ENCODE results near the gene ARMC3. TPM values are rescaled to one million over a fixed set of nuclear protein-coding genes. Genes with fewer than 3 reads are reported as not detected.

Gene ARMC3
- total RNA-seq, 6 donors from 2014 or later = 0.57 to 56.6 (median 6.4) TPM

- peaks cover 0 to 4% (median 0%) of the 10 kb centered on the region in 4 donors for H3K4me1 ChIP-seq
- 59 to 60% methylated on average over 8 of the region's 8 CpGs for WGBS, 2 donors
- ATAC-seq (ENCODE audit: low FRiP score in 2 of 2) (no peak), DNase-seq (no peak)
- H3K4me3 ChIP-seq = no peak overlapping the region
- no peaks in the 10 kb centered on the region for H3K27me3 ChIP-seq
- no peaks in the 10 kb centered on the region for H3K9me3 ChIP-seq
- no peak for TF ChIP-seq POLR2A (IDR thresholded peaks at IDR 0.05)
- TF ChIP-seq EP300 (IDR thresholded peaks at IDR 0.05) = no peak
- no peak for TF ChIP-seq POLR2AphosphoS5 (IDR thresholded peaks at IDR 0.05)
- TF ChIP-seq, protein P1, sequence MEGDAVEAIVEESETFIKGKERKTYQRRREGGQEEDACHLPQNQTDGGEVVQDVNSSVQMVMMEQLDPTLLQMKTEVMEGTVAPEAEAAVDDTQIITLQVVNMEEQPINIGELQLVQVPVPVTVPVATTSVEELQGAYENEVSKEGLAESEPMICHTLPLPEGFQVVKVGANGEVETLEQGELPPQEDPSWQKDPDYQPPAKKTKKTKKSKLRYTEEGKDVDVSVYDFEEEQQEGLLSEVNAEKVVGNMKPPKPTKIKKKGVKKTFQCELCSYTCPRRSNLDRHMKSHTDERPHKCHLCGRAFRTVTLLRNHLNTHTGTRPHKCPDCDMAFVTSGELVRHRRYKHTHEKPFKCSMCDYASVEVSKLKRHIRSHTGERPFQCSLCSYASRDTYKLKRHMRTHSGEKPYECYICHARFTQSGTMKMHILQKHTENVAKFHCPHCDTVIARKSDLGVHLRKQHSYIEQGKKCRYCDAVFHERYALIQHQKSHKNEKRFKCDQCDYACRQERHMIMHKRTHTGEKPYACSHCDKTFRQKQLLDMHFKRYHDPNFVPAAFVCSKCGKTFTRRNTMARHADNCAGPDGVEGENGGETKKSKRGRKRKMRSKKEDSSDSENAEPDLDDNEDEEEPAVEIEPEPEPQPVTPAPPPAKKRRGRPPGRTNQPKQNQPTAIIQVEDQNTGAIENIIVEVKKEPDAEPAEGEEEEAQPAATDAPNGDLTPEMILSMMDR (IDR thresholded peaks at IDR 0.05) = no peak
- H3K36me3 ChIP-seq = no peaks in the 10 kb centered on the region
- H3K27ac ChIP-seq = no peak overlapping the region
Observed at GRCh38 chr10:22992621-22993020, 64.8 kb downstream of the ARMC3 start.

- DNase-seq (no peak), ATAC-seq (ENCODE audit: low FRiP score in 2 of 2) (no peak)
- Histone ChIP-seq H3K36me3 (no peaks in the 10 kb centered on the region), H3K4me3 (no peak overlapping the region), H3K27ac (no peak overlapping the region), H3K9me3 (no peaks in the 10 kb centered on the region), H3K27me3 (no peaks in the 10 kb centered on the region), H3K4me1 (peaks cover 0 to 4% (median 0%) of the 10 kb centered on the region in 4 donors)
- no peak for TF ChIP-seq EP300 (IDR thresholded peaks at IDR 0.05)
- no peak for TF ChIP-seq POLR2AphosphoS5 (IDR thresholded peaks at IDR 0.05)
- TF ChIP-seq, protein P1 (IDR thresholded peaks at IDR 0.05) = no peak
- no peak for TF ChIP-seq POLR2A (IDR thresholded peaks at IDR 0.05)
- 78 to 89% methylated on average over 5 of the region's 5 CpGs for WGBS, 2 donors
Observed at GRCh38 chr10:22993314-22993713, 65.5 kb downstream of the ARMC3 start.

- Histone ChIP-seq H3K9me3 (no peaks in the 10 kb centered on the region), H3K27me3 (no peaks in the 10 kb centered on the region), H3K36me3 (no peaks in the 10 kb centered on the region), H3K4me3 (no peak overlapping the region), H3K27ac (no peak overlapping the region), H3K4me1 (no peaks in the 10 kb centered on the region)
- ATAC-seq (ENCODE audit: low FRiP score in 2 of 2) (peak in 1 of 2 donors; percentile 29), DNase-seq (no peak)
- 49 to 53% methylated on average over 2 of the region's 2 CpGs for WGBS, 2 donors
- TF ChIP-seq POLR2AphosphoS5 (IDR thresholded peaks at IDR 0.05) = no peak
- TF ChIP-seq EP300 (IDR thresholded peaks at IDR 0.05) = no peak
- TF ChIP-seq, protein P1 (IDR thresholded peaks at IDR 0.05) = no peak
- no peak for TF ChIP-seq POLR2A (IDR thresholded peaks at IDR 0.05)
Observed at GRCh38 chr10:22997096-22997495, 69.2 kb downstream of the ARMC3 start.

DNA sequence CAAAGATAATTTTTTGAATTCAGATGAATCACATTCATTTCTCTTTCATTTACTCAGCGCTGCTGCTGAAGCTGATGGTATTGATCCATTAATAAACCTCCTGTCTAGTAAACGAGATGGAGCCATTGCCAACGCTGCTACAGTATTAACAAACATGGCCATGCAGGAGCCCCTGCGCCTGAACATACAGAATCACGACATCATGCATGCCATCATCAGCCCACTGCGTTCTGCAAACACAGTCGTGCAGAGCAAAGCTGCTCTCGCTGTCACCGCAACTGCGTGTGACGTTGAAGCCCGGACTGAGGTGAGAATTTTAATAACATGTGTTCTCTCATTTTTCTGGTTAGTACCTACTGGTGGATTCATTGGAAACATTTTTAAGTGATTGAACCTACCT is 70.2 kb downstream of the ARMC3 start:
- TF ChIP-seq POLR2A (IDR thresholded peaks at IDR 0.05) (no peak), EP300 (IDR thresholded peaks at IDR 0.05) (no peak), POLR2AphosphoS5 (IDR thresholded peaks at IDR 0.05) (no peak)
- TF ChIP-seq, protein P1 (IDR thresholded peaks at IDR 0.05) = no peak
- no peak overlapping the region for H3K4me3 ChIP-seq
- no peak overlapping the region for H3K27ac ChIP-seq
- ATAC-seq (ENCODE audit: low FRiP score in 2 of 2) (no peak), DNase-seq (no peak)
- no peaks in the 10 kb centered on the region for H3K9me3 ChIP-seq
- no peaks in the 10 kb centered on the region for H3K27me3 ChIP-seq
- 87 to 91% methylated on average over 12 of the region's 12 CpGs for WGBS, 2 donors
- no peaks in the 10 kb centered on the region for H3K36me3 ChIP-seq
- no peaks in the 10 kb centered on the region for H3K4me1 ChIP-seq

GRCh38 chr10:22999942-23000341 is 72.1 kb downstream of the ARMC3 start:
- Histone ChIP-seq H3K27me3 (no peaks in the 10 kb centered on the region), H3K4me1 (no peaks in the 10 kb centered on the region), H3K4me3 (no peak overlapping the region), H3K36me3 (no peaks in the 10 kb centered on the region), H3K27ac (no peak overlapping the region), H3K9me3 (no peaks in the 10 kb centered on the region)
- no peak for ATAC-seq (ENCODE audit: low FRiP score in 2 of 2)
- TF ChIP-seq, protein P1 (IDR thresholded peaks at IDR 0.05) = no peak
- TF ChIP-seq EP300 (IDR thresholded peaks at IDR 0.05) = no peak
- TF ChIP-seq POLR2A (IDR thresholded peaks at IDR 0.05) = no peak
- TF ChIP-seq POLR2AphosphoS5 (IDR thresholded peaks at IDR 0.05) = no peak
- DNase-seq = no peak
- WGBS, 2 donors = 44 to 53% methylated on average over 2 of the region's 2 CpGs
